ENCODE results near the gene CD70.
"Not testable (repeated sequence)": the region's sequence is repeated elsewhere in the genome, so short reads cannot be mapped to it uniquely, and the experiment has no call there.

Gene CD70

GRCh38 chr19:6590827-6591319, at the start of gene CD70:
CD70 (minus strand) TSS chr19:6591150; CDS start chr19:6591002, 148 bp downstream.
- peak within 1 kb of the TSS; percentile 24 for H3K4me3 ChIP-seq (ENCODE audit: low read depth, low read length)
- in situ Hi-C loops (cut with HindIII; ENCODE audit: low sequenced_read_pairs), result no loop called here
- no peak for DNase-seq (ENCODE audit: low read depth, low spot score)
- TF ChIP-seq, protein P1, sequence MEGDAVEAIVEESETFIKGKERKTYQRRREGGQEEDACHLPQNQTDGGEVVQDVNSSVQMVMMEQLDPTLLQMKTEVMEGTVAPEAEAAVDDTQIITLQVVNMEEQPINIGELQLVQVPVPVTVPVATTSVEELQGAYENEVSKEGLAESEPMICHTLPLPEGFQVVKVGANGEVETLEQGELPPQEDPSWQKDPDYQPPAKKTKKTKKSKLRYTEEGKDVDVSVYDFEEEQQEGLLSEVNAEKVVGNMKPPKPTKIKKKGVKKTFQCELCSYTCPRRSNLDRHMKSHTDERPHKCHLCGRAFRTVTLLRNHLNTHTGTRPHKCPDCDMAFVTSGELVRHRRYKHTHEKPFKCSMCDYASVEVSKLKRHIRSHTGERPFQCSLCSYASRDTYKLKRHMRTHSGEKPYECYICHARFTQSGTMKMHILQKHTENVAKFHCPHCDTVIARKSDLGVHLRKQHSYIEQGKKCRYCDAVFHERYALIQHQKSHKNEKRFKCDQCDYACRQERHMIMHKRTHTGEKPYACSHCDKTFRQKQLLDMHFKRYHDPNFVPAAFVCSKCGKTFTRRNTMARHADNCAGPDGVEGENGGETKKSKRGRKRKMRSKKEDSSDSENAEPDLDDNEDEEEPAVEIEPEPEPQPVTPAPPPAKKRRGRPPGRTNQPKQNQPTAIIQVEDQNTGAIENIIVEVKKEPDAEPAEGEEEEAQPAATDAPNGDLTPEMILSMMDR (IDR thresholded peaks at IDR 0.05; ENCODE audit: low read depth, low read length), result no peak

- H3K4me3 ChIP-seq (ENCODE audit: low read depth, low read length); in situ Hi-C loops (cut with HindIII; ENCODE audit: low sequenced_read_pairs); DNase-seq (ENCODE audit: low read depth, low spot score): not testable (repeated sequence)
These were observed 49.4 kb upstream of the CD70 start for GRCh38 chr19:6640333-6640732.

GRCh38 chr19:6639439-6639838, 48.5 kb upstream of the CD70 start:
- DNase-seq (ENCODE audit: low read depth, low spot score), result no peak
- TF ChIP-seq, protein P1 (IDR thresholded peaks at IDR 0.05; ENCODE audit: low read depth, low read length), result no peak
- in situ Hi-C loops (cut with HindIII; ENCODE audit: low sequenced_read_pairs), result no loop called here
- no peak overlapping the region for H3K4me3 ChIP-seq (ENCODE audit: low read depth, low read length)

GRCh38 chr19:6633456-6633813, 42.5 kb upstream of the CD70 start:
- in situ Hi-C loops (cut with HindIII; ENCODE audit: low sequenced_read_pairs); H3K4me3 ChIP-seq (ENCODE audit: low read depth, low read length): not testable (repeated sequence)

DNA sequence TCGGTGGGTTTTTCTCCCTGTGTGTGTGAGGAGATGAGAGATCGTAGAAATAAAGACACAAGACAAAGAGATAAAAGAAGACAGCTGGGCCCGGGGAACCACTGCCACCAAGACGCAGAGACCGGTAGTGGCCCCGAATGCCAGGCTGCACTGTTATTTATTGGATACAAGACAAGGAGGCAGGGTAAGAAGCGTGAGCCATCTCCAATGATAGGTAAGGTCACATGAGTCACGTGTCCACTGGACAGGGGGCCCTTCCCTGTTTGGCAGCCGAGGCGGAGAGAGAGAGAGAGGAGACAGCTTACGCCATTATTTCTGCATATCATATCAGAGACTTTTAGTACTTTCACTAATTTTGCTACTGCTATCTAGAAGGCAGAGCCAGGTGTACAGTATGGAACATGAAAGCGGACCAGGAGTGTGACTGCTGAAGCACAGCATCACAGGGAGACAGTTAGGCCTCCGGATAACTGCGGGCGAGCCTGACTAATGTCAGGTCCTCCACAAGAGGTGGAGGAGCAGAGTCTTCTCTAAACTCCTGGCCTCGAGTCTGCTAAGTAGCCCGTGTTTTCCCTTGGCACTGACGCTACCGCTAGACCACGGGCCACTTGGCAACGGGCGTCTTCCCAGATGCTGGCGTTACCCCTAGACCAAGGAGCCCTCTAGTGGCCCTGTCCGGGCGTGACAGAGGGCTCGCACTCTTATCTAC, 42.0 kb upstream of the CD70 start:
- in situ Hi-C loops (cut with HindIII; ENCODE audit: low sequenced_read_pairs), result not testable (repeated sequence)

More at GRCh38 chr19:6633456-6633813, 42.5 kb upstream of the CD70 start:
- DNase-seq (ENCODE audit: low read depth, low spot score), result not testable (repeated sequence)

GRCh38 chr19:6632002-6632621, 41.2 kb upstream of the CD70 start:
- peak; percentile 74 for DNase-seq (ENCODE audit: low read depth, low spot score)
- in situ Hi-C loops (cut with HindIII; ENCODE audit: low sequenced_read_pairs), result no loop called here
- no peak overlapping the region for H3K4me3 ChIP-seq (ENCODE audit: low read depth, low read length)
- TF ChIP-seq, protein P1 (IDR thresholded peaks at IDR 0.05; ENCODE audit: low read depth, low read length), result peak; percentile 81

More for the DNA sequence above, 42.0 kb upstream of the CD70 start:
- TF ChIP-seq, protein P1 (IDR thresholded peaks at IDR 0.05; ENCODE audit: low read depth, low read length), result peak; percentile 66
- DNase-seq (ENCODE audit: low read depth, low spot score), result peak; percentile 50
- H3K4me3 ChIP-seq (ENCODE audit: low read depth, low read length), result not testable (repeated sequence)

GRCh38 chr19:6626764-6627163, 35.8 kb upstream of the CD70 start:
- TF ChIP-seq, protein P1 (IDR thresholded peaks at IDR 0.05; ENCODE audit: low read depth, low read length), result no peak
- no peak for DNase-seq (ENCODE audit: low read depth, low spot score)
- in situ Hi-C loops (cut with HindIII; ENCODE audit: low sequenced_read_pairs), result no loop called here
- no peak overlapping the region for H3K4me3 ChIP-seq (ENCODE audit: low read depth, low read length)
